ENCODE measurements around the gene SRSF6.
"Not testable (repeated sequence)": the region's sequence is repeated elsewhere in the genome, so short reads cannot be mapped to it uniquely, and the experiment has no call there.

The SRSF6 gene

GRCh38 chr20:43495388-43495787 is 37.7 kb downstream of the SRSF6 start:
- no peak overlapping the region for H3K9ac ChIP-seq (ENCODE audit: low read length)
- H3K27ac ChIP-seq (ENCODE audit: low read depth, low read length): no peak overlapping the region
- no peaks in the 10 kb centered on the region for H3K36me3 ChIP-seq (ENCODE audit: insufficient read depth, low read length)
- no peak overlapping the region for H3K4me3 ChIP-seq (ENCODE audit: low read depth in 1 of 2, low read length in 2 of 2)
- H3K27me3 ChIP-seq (ENCODE audit: control insufficient read depth in 1 of 2, insufficient read depth in 2 of 2, low read length in 2 of 2): no peaks in the 10 kb centered on the region
- no peaks in the 10 kb centered on the region for H3K4me1 ChIP-seq (ENCODE audit: insufficient read depth, low read length)
- no peaks in the 10 kb centered on the region for H3K9me3 ChIP-seq (ENCODE audit: low read length)

GRCh38 chr20:43502021-43502420 is 44.3 kb downstream of the SRSF6 start:
- H3K27me3 ChIP-seq (ENCODE audit: control insufficient read depth in 1 of 2, insufficient read depth in 2 of 2, low read length in 2 of 2); H3K9ac ChIP-seq (ENCODE audit: low read length); H3K36me3 ChIP-seq (ENCODE audit: insufficient read depth, low read length); H3K27ac ChIP-seq (ENCODE audit: low read depth, low read length); H3K9me3 ChIP-seq (ENCODE audit: low read length); H3K4me1 ChIP-seq (ENCODE audit: insufficient read depth, low read length); H3K4me3 ChIP-seq (ENCODE audit: low read depth in 1 of 2, low read length in 2 of 2): not testable (repeated sequence)

- H3K9ac ChIP-seq (ENCODE audit: low read length): no peak overlapping the region
- H3K4me3 ChIP-seq (ENCODE audit: low read depth in 1 of 2, low read length in 2 of 2): no peak overlapping the region
- H3K36me3 ChIP-seq (ENCODE audit: insufficient read depth, low read length): no peaks in the 10 kb centered on the region
- peaks cover 14 to 24% of the 10 kb centered on the region in 2 donors for H3K27me3 ChIP-seq (ENCODE audit: control insufficient read depth in 1 of 2, insufficient read depth in 2 of 2, low read length in 2 of 2)
- no peaks in the 10 kb centered on the region for H3K4me1 ChIP-seq (ENCODE audit: insufficient read depth, low read length)
- no peak overlapping the region for H3K27ac ChIP-seq (ENCODE audit: low read depth, low read length)
- peaks cover 6% of the 10 kb centered on the region for H3K9me3 ChIP-seq (ENCODE audit: low read length)
Observed at GRCh38 chr20:43506238-43506637, 48.5 kb downstream of the SRSF6 start.

- Histone ChIP-seq H3K4me3 (ENCODE audit: low read depth in 1 of 2, low read length in 2 of 2) (peak within 1 kb of the TSS; percentile 27 to 40), H3K4me1 (ENCODE audit: insufficient read depth, low read length) (no peaks in the 10 kb centered on the region), H3K27ac (ENCODE audit: low read depth, low read length) (no peak within 1 kb of the TSS), H3K27me3 (ENCODE audit: control insufficient read depth in 1 of 2, insufficient read depth in 2 of 2, low read length in 2 of 2) (peaks cover 14 to 24% of the 10 kb centered on the region in 2 donors), H3K36me3 (ENCODE audit: insufficient read depth, low read length) (no peaks in the 10 kb centered on the region), H3K9ac (ENCODE audit: low read length) (no peak within 1 kb of the TSS), H3K9me3 (ENCODE audit: low read length) (peaks cover 6% of the 10 kb centered on the region)
Observed at GRCh38 chr20:43507150-43508080, 49.7 kb downstream of the SRSF6 start, which contains the start of gene L3MBTL1. Gene L3MBTL1, plus strand, starts transcription at chr20:43507697. Its CDS starts 5,807 bp downstream, at chr20:43513504.

- H3K27me3 ChIP-seq (ENCODE audit: control insufficient read depth in 1 of 2, insufficient read depth in 2 of 2, low read length in 2 of 2): peaks cover 14 to 24% of the 10 kb centered on the region in 2 donors
- H3K9ac ChIP-seq (ENCODE audit: low read length): no peak overlapping the region
- no peaks in the 10 kb centered on the region for H3K36me3 ChIP-seq (ENCODE audit: insufficient read depth, low read length)
- peaks cover 5% of the 10 kb centered on the region for H3K4me1 ChIP-seq (ENCODE audit: insufficient read depth, low read length)
- peak overlapping the region; percentile 27 to 40 for H3K4me3 ChIP-seq (ENCODE audit: low read depth in 1 of 2, low read length in 2 of 2)
- peaks cover 6% of the 10 kb centered on the region for H3K9me3 ChIP-seq (ENCODE audit: low read length)
- H3K27ac ChIP-seq (ENCODE audit: low read depth, low read length): no peak overlapping the region
Observed at GRCh38 chr20:43508106-43508505, 50.4 kb downstream of the SRSF6 start.

- no peaks in the 10 kb centered on the region for H3K36me3 ChIP-seq (ENCODE audit: insufficient read depth, low read length)
- H3K9ac ChIP-seq (ENCODE audit: low read length): no peak overlapping the region
- peak overlapping the region in 1 of 2 donors; percentile 27 for H3K4me3 ChIP-seq (ENCODE audit: low read depth in 1 of 2, low read length in 2 of 2)
- H3K9me3 ChIP-seq (ENCODE audit: low read length): peaks cover 6% of the 10 kb centered on the region
- H3K4me1 ChIP-seq (ENCODE audit: insufficient read depth, low read length): peaks cover 10% of the 10 kb centered on the region
- H3K27me3 ChIP-seq (ENCODE audit: control insufficient read depth in 1 of 2, insufficient read depth in 2 of 2, low read length in 2 of 2): peaks cover 14 to 24% of the 10 kb centered on the region in 2 donors
- no peak overlapping the region for H3K27ac ChIP-seq (ENCODE audit: low read depth, low read length)
Observed at GRCh38 chr20:43508604-43509040, 50.9 kb downstream of the SRSF6 start.

GRCh38 chr20:43511879-43512278 is 54.2 kb downstream of the SRSF6 start:
- peaks cover 6% of the 10 kb centered on the region for H3K9me3 ChIP-seq (ENCODE audit: low read length)
- H3K36me3 ChIP-seq (ENCODE audit: insufficient read depth, low read length): no peaks in the 10 kb centered on the region
- H3K4me3 ChIP-seq (ENCODE audit: low read depth in 1 of 2, low read length in 2 of 2): no peak overlapping the region
- peaks cover 19% of the 10 kb centered on the region for H3K4me1 ChIP-seq (ENCODE audit: insufficient read depth, low read length)
- H3K27ac ChIP-seq (ENCODE audit: low read depth, low read length): no peak overlapping the region
- no peak overlapping the region for H3K9ac ChIP-seq (ENCODE audit: low read length)
- peaks cover 14 to 17% of the 10 kb centered on the region in 2 donors for H3K27me3 ChIP-seq (ENCODE audit: control insufficient read depth in 1 of 2, insufficient read depth in 2 of 2, low read length in 2 of 2)

- Histone ChIP-seq H3K9ac (ENCODE audit: low read length) (peak overlapping the region; percentile 44), H3K27ac (ENCODE audit: low read depth, low read length) (peak overlapping the region; percentile 32), H3K4me3 (ENCODE audit: low read depth in 1 of 2, low read length in 2 of 2) (peak overlapping the region; percentile 52 to 62), H3K36me3 (ENCODE audit: insufficient read depth, low read length) (no peaks in the 10 kb centered on the region), H3K27me3 (ENCODE audit: control insufficient read depth in 1 of 2, insufficient read depth in 2 of 2, low read length in 2 of 2) (peaks cover 5 to 10% of the 10 kb centered on the region in 2 donors), H3K9me3 (ENCODE audit: low read length) (peaks cover 4% of the 10 kb centered on the region), H3K4me1 (ENCODE audit: insufficient read depth, low read length) (peaks cover 19% of the 10 kb centered on the region)
Observed at GRCh38 chr20:43513372-43513930, 55.8 kb downstream of the SRSF6 start.

Measured in muscle layer of colon (tissue), 2 donors.